ENCODE measurements around the gene CHST9.
"Not testable (repeated sequence)": the region's sequence is repeated elsewhere in the genome, so short reads cannot be mapped to it uniquely, and the experiment has no call there.

The CHST9 gene

GRCh38 chr18:27185025-27185763 is at the start of gene CHST9:
CHST9 (minus strand) TSS chr18:27185308; CDS start chr18:27142809, 42,499 bp downstream.
- no peak for DNase-seq (ENCODE audit: low read depth)

DNA sequence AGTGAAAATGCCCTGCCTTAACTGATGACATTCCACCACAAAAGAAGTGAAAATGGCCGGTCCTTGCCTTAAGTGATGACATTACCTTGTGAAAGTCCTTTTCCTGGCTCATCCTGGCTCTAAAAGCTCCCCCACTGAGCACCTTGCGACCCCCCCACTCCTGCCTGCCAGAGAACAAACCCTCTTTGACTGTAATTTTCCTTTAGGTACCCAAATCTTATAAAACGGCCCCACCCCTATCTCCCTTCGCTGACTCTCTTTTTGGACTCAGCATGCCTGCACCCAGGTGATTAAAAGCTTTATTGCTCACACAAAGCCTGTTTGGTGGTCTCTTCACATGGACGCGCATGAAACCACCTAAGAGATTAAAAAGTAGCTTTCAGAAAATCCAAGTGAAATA is 47.2 kb upstream of the CHST9 start:
- not testable (repeated sequence) for DNase-seq (ENCODE audit: low read depth)

DNA sequence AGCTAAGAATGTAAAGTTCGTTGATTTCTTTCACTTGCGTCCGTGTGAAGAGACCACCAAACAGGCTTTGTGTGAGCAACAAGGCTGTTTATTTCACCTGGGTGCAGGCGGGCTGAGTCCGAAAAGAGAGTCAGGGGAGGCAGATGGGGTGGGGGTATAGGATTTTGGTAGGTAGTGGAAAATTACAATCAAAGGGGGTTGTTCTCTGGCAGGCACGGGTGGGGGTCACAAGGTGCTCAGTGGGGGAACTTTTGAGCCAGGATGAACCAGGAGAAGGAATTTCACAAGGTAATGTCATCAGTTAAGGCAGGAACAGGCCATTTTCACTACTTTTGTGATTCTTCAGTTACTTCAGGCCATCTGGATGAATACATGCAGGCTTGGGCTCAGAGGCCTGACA is 46.6 kb upstream of the CHST9 start:
- not testable (repeated sequence) for DNase-seq (ENCODE audit: low read depth)

GRCh38 chr18:27231221-27231620 is 46.1 kb upstream of the CHST9 start:
- not testable (repeated sequence) for DNase-seq (ENCODE audit: low read depth)

DNA sequence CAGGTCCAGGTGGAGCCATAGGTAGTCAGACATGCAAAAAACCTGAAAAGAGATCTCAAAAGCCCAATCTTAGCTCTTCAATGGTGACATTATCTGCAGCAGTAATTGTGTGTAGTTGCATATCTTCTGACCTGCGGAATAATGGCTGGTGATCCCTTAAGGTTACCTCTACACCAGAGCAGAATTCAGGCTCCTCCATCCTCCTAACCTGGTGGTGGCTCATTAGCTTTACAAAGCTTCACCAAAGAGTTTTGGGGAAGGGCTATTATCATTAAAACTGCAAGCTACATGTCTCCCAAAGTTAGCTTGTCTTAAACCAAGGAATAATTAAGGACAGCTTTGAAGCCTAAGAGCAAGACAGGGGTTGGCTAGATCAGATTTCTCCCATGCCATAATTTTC is 42.6 kb upstream of the CHST9 start:
- DNase-seq (ENCODE audit: low read depth), result no peak

DNA sequence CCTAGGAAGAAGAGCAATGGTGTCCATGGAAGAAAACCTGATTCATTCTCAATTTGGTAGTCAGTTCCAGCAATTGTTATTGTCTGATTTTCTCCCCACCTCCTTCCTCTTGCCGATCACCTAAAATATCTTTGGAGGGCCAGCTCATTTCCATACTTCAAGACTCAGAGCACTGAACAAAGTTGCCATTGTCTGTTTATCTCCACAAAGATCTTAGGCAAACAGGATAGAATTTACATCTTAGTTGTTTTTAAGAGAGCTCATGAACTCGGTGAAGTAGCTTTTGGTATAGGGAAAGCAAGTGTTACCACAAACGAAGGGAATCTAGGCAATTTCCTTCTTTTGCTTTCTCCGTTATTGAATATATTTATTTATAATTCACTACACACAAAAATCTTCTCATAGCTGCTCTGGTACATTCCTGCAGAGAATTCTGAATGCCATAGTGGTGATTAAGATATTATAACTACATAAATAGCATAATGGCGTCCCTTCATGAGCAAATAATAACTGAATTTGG is 41.5 kb upstream of the CHST9 start:
- no peak for DNase-seq (ENCODE audit: low read depth)

- DNase-seq (ENCODE audit: low read depth), result no peak
Observed at GRCh38 chr18:27225947-27226481, 40.9 kb upstream of the CHST9 start.

DNA sequence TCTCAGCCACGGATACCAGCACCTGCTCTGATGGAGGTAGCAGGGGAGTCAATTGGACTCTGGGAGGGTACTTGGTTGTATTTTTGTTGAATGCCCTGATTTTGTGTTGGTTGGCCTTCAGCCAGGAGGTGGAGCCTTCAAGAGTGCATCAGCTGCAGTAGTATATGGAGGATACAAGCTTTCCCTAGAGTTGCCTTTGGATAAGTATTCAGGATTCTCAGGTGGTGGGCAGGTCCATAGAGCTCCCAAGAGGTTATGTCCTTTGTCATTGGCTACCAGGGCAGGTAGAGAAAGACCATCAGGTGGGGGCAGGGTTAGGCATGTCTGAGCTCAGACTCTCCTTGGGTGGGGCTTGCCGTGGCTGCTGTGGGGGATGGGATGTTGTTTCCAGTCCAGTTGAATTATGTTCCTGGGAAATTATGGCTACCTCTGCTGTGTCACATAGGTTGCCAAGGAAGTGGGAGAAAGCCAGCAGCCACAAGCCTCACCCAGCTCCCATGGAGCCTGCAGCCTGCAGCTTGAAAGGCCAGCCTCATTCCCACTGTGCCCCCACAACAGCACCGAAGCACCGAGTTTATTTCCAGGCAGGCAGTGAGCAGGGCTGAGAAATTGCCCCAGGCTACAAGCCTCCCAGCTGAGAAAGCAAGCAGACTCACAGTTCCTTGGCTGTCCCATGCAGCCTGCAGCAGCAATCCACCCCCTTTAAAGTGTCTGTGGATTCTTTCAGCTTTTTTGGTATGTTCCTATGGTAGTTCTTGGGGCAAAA is 38.6 kb upstream of the CHST9 start:
- DNase-seq (ENCODE audit: low read depth), result no peak

- DNase-seq (ENCODE audit: low read depth), result no peak
Observed at GRCh38 chr18:27214831-27215230, 29.7 kb upstream of the CHST9 start.

DNA sequence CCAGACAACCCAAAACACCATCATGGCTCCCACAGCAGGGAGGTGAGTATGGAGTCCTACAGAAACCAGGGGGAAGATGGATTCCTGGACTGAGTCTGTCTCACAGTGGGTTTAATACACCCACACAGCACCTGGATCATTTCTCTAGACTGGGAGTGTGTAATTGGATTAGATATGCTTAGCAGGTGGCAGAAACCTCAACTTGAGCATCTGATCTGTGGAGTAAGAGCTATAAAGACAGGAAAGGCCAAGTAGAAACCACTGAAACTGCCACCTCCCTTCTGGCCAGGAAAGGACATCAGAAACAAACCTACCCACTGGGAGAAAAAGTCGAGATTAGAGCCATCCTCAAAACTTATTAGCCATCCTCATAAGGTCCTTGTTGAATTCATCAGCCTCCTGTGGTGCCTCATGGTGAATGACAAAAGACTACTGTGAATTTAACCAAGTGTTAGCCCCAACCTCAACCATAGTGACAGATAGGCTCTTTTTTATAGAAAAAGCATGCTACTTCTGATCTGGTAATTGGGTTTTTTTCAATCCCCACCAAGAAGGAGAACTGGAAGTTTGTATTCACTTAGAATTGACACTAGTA is 28.1 kb upstream of the CHST9 start:
- no peak for DNase-seq (ENCODE audit: low read depth)

DNA sequence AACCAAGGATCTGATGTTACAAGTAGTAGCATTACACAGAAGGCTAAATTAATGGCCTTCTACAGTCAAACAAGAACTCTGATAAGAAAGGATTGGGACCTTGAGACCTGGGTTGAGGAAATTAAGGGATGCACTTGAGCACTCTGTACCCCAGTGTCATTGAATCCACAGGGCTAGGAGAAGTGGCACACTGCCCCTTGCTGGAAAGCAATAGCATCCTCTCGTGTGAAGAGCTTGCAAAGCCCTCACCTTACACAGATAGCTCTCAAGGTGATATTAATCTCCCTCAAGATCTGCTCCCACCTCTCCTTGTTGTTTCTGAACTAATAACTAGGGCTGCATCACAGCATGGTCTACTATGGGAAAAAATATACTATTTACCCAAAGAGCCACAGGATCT is 26.5 kb upstream of the CHST9 start:
- DNase-seq (ENCODE audit: low read depth), result no peak

DNA sequence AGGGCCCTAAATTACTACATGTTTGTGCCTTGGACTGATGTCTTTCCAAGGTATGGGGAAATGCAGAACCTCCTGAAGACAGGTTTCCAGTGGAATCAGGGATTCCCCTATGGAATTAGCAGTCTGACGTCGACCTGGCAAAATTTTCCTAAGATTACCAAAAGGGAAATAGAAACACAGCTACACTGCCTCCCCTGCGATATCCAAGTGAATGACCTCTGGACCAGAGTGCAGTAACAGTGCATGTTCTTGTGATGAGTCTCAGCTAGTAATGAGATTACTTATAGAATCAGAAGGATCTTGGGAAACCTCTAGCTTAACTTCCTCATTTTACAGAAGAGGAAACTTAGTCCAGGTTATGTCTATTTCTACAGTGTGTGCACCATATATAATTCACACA is 21.3 kb upstream of the CHST9 start:
- no peak for DNase-seq (ENCODE audit: low read depth)

- DNase-seq (ENCODE audit: low read depth), result no peak
Observed at GRCh38 chr18:27202741-27203140, 17.6 kb upstream of the CHST9 start.

DNA sequence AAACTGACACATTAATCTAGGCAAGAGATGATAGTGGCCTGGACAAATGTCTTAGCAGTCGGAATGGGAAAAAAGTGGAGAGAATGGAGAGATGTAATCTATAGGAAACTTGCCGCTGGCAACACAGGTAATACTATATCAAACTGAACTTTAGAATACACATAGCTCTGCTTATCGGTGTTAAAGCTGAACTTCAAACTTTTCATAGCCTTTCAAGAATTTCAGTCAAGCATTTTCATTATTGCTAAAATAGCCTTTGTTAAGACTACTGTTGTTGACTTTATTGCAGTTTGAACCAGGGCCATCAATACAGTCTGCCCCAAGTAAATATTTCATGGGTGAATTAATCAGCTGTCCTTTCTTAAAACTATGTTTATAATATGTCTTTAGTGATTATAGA is 12.9 kb upstream of the CHST9 start:
- DNase-seq (ENCODE audit: low read depth), result no peak

GRCh38 chr18:27188309-27188708 is 3.2 kb upstream of the CHST9 start:
- no peak for DNase-seq (ENCODE audit: low read depth)

- DNase-seq (ENCODE audit: low read depth), result no peak
Observed at GRCh38 chr18:27185897-27186296, 789 bp upstream of the CHST9 start.

DNA sequence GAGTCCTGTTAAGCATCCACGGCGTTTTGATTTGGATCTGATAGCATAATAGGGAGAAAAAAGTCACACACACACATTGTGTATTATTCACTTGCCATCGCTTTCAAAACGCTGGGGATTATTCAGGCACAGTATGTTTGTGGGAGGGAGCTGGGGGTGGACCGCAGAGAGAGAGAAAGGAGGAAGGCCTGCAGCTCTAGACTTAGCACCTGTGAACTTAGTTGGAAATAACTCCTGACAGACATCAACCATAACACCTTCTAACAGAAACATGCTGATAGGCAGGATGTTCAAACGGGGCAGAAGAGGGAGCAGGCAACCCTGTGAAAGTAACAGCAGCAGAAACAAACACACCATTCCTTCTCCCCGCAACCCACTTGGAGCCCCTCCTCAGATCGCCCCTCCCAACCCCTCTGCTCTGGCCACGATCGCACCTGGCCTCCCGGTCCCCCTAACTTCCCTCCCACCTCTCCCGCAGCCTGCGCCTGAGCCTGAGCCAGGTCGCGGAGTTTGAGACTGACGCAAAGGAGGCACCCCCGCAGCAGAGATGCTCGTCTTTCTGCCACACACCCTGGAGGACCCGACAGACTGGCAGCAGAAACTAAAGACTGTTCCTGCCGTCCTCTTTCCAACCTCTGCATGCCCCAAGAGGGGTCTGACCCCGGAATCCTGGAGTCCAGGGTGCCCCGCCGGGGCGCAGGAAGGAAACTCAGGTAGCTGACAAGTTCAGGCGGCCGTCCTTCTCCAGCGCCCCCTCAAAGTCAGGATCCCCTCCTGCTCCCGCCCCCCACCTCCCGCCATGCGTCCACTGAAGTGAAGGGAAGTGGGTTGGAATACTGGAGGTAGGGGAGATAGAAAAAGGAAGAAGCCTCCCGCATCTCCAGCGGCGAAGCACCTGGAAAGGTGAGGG is 738 bp downstream of the CHST9 start:
- no peak for DNase-seq (ENCODE audit: low read depth)

- DNase-seq (ENCODE audit: low read depth), result no peak
Observed at GRCh38 chr18:27181726-27182125, 3.4 kb downstream of the CHST9 start.

GRCh38 chr18:27178424-27178823 is 6.7 kb downstream of the CHST9 start:
- no peak for DNase-seq (ENCODE audit: low read depth)

GRCh38 chr18:27175914-27176313 is 9.2 kb downstream of the CHST9 start:
- no peak for DNase-seq (ENCODE audit: low read depth)

- DNase-seq (ENCODE audit: low read depth), result no peak
Observed at GRCh38 chr18:27175245-27175644, 9.9 kb downstream of the CHST9 start.

DNA sequence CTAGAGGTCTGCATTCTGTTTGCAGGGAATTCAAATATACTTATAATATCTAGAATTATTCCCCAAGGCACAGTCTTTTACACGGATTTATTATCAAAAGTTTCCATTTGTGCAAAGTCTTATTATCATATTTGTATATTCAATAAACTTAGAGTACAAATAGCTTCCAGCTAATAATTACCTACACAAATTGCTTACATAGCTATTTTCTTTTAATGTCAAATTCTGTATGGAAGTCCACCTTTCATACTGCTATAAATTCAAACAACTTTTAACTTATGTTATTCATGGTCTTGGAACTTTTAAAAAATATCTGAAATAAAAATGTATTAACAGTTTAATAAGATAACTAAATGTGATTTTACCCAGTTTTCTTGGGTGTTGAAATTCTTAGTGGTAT is 13.1 kb downstream of the CHST9 start:
- no peak for DNase-seq (ENCODE audit: low read depth)

Data from activated T-helper 1 cell treated with Interleukin-2 at 50 U/mL for 16 hours (primary cell).